OCI-LY1 (cell line): ENCODE results near the gene MPO.

ENCODE experiments used
- EZH2 ChIP-seq: fragments of 200-600 bp; sonication (generic), shearing (Covaris generic); IDR thresholded peaks from 2 replicates; pipeline ENCODE4 v1.8.0; 2017; ENCODE audit warnings: borderline replicate concordance, mixed run types, mild to moderate bottlenecking, antibody characterized with exemption, low read length, moderate library complexity, mixed read lengths
- TF ChIP-seq, protein P1 (sequence below): fragments of 200-600 bp; sonication (generic), shearing (Covaris generic); IDR thresholded peaks from 2 replicates; pipeline ENCODE4 v1.5.1; 2017; ENCODE audit warnings: mild to moderate bottlenecking, antibody characterized with exemption, low read length, moderate library complexity, mixed read lengths

DNA sequence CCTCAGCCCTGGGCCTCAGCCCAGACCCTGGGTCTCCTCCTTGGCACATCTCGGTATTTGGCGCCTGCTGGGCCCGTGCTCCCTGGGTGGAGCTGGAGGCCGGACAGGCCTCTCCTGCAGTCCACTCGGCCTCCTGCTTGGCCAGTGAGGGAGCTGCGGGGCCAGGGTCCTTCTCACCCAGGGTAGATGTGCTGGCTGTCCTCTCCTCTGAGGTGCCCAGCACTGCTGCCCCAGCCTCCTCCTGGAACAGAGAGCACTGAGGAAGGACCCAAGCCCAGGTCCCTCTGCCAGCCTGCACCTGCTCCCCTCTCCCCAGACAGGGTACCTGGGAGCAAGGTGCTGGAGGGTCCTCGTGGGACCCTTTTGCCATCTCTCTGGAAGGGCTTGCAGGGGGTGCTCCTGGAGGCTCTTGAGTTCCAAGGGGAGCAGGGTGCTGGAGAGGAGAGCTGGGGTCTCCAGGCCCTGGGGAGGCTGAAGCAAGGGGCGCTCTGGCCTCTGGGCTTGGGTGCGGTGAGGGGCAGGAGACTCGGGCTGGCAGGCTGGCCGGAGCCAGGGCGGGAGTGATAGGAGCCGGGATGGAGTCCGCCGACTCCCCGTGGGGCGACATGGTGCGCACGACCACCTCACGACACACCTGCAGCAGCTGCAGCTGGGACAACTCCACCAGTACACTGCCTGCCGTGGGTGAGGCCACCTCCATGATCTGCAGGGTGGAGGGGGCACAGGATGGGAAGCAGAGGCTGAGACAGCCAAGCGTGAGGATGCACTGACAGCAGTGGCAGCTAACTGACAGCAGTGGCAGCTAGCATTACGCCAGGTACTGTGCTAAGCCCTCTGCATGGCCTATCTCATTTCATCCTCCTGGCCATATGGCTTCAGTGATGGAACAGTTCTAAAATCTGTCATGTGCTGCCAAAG lies 30.0 kb upstream of the MPO start:
- TF ChIP-seq, protein P1, sequence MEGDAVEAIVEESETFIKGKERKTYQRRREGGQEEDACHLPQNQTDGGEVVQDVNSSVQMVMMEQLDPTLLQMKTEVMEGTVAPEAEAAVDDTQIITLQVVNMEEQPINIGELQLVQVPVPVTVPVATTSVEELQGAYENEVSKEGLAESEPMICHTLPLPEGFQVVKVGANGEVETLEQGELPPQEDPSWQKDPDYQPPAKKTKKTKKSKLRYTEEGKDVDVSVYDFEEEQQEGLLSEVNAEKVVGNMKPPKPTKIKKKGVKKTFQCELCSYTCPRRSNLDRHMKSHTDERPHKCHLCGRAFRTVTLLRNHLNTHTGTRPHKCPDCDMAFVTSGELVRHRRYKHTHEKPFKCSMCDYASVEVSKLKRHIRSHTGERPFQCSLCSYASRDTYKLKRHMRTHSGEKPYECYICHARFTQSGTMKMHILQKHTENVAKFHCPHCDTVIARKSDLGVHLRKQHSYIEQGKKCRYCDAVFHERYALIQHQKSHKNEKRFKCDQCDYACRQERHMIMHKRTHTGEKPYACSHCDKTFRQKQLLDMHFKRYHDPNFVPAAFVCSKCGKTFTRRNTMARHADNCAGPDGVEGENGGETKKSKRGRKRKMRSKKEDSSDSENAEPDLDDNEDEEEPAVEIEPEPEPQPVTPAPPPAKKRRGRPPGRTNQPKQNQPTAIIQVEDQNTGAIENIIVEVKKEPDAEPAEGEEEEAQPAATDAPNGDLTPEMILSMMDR: no peak
- no peak for TF ChIP-seq EZH2
